GM18868 (cell line): ENCODE measurements around the gene ANKRD23.

Experiments
- ATAC-seq: cut with Tn5 transposase; IDR thresholded peaks from one replicate; pipeline ENCODE4 v1.9.1; 2021; ENCODE audit warnings: mild to moderate bottlenecking, moderate library complexity; ENCODE audit not compliant: unreplicated experiment

Gene ANKRD23

DNA sequence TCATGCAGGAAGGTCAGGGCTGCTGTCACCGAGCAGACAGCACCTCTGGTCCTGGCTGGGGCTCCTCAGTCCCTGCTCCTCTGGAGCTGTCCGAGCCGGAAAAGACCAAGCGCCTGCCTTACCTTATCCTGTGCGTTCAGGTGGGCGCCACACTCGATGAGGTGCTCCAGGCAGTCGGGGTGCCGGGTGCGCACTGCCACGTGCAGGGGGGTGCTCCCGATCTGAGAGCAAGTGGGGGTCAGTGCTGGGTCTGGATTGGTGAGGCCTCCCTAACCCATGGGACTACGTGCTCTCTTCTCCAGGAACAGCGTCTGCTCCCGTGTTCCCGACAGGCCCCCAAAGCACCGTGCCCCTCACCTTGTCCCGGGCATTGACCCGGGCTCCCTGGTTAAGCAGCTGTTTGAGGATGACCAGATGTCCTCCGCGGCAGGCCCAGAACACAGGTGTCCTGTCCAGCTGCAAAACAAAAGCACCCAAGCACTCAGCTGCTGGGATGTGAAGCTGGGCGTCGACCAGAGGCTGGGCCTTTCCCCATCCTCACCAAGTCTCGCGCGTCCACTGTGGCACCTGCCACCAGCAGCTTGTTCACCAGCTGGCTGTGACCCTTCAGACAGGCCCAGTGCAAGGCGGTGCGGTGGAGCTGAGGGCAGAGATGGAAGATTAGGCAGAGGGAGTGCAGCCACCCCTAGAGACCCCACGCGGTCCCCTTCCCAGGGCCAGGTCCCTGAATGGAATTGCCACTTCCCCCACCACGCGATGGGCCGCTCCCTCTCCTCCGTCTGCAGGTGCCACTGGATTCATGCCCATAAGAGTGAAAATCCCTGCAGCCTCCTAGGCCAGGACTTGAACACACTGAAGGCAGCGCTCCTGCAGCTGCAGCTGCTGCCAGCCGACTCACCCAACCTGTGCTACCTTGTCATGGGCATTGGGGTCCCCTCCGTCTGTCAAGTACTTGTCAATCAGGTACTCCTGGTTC is 3.7 kb downstream of the ANKRD23 start:
- no peak for ATAC-seq

DNA sequence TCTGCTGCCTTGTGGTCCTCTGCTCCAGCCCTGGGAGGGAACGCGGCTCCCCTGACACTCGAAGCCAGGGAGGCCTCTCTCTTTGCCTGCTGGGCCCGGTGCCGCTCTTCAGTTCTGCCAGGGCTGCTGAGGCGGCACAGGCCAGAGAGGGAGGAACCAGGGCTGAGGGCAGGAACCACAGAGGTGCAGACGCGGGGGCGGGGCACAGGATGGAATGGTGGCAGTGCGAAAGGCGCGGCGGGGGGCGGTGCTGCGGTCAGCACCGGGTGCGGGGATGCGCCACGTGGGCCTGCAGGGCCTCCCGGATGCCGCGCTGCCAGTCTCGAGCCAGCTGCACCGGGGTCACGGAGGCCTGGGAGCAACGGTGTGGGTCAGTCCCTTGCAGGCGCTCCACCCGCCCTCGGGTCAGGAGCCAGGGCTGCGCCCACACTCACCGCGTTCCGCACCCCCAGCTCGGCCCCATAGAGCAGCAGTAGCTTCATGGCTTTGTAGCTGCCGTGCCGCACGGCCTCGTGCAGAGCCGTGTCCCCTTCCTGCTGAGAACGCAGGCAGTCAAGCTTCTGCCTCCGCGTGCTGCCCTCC is 4.4 kb downstream of the ANKRD23 start:
- peak; percentile 70 for ATAC-seq

GRCh38 chr2:96838345-96839292 is 5.2 kb downstream of the ANKRD23 start:
- no peak for ATAC-seq

GRCh38 chr2:96837575-96837974 is 6.2 kb downstream of the ANKRD23 start:
- ATAC-seq: no peak

DNA sequence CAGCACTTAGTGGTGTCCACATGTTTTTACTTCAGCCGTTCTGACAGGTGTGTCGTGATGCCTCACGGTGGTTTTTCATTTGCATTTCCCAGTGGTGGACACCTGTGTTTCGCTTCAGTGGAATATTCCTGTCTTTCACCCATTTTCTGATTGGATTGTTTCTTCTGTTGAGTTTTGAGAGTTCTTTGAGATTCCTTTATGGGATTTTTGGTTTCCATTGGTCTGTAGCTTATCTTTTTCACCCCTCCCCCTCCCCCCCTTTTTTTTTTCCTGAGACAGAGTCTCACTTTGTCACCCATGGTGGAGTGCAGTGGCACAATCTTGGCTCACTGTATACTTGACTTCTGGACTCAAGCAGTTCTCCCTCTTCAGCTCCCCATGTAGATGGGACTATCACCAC is 8.0 kb downstream of the ANKRD23 start:
- ATAC-seq: no peak

- no peak for ATAC-seq
Measured at GRCh38 chr2:96832754-96833507, 10.9 kb downstream of the ANKRD23 start.

GRCh38 chr2:96832408-96832753 is 11.4 kb downstream of the ANKRD23 start:
- ATAC-seq: no peak

DNA sequence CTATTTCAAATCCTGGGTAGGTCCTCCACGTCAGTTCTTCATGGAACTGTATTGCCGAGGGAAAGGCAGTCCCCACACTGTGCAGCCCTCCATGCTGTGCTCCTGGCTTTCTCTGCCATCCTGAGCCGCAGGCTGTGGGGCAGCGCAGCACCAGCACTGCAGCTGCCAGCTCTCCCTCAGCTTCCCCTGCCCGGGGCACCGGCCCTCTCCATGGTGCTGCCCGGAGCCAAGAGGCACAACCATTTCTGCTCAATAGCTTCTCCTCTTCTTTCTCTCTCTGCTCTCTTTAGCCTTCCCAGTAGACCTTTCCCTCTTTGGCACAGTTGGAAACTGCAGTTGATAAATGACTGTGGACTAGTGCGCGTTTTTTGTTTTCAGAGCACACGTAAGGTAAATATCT is 12.1 kb downstream of the ANKRD23 start:
- ATAC-seq: no peak

DNA sequence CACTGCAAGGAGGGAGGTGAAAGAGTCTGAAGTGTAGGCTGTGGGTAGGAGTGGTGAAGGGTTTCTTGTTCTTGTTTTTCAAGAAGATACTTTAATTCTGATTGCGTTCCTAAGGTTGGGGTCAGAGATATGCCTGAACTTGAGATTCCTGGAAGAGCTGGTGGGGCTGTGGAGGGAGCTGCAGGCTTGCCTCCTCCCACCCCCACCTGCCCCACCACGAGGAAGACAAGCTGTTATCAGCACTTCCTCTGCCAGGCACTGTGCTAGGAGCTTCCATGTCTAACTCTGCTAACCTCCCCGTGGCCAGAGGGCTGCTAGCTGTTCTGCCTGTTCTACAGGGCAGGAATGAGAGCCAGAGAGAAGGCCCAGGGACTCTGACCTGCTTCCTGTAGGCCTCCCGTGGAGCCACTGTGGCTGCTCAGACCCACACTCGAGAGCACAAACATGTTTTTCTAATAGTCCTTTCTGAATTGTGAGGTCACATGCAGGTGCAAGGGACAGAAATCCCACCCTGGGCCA is 13.7 kb downstream of the ANKRD23 start:
- ATAC-seq: no peak

- no peak for ATAC-seq
Measured at GRCh38 chr2:96828874-96829273, 14.9 kb downstream of the ANKRD23 start.

- ATAC-seq: no peak
Measured at GRCh38 chr2:96828436-96828835, 15.4 kb downstream of the ANKRD23 start.

DNA sequence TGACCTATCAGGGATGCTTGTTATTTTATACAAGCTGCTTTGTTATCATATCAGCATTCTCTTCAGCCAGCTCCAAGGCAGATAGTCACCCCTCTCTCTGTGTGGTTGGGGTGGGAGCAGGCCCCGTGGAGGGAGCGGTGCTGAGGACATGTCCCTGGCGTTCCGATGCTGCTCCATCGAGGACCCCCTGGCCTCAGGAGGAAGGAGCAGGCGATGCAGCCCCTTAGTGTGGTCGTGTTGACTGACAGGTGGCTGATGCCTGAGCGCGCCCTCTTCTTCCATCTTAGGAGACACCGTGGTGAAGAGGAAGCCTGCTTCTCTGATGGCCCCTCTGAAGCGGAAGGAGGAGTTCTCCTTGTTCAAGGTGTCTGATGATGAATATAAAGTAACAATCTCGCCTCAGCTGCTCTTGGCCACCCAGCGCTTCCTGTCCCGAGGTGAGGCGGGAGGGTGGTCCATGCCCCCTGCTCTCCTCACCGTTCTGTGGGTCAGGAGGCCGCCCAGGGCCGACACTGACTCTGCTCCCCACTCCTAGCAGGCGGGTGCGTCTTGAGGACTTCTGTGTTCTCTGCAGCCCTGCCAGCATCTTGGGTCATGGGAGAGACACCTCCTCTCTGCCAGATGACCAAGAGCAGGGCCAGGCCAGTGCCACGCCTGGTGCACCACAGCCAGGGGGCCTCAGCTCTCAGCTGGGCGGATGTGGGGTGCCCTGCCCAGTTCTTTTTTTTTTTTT is 17.1 kb downstream of the ANKRD23 start:
- no peak for ATAC-seq

DNA sequence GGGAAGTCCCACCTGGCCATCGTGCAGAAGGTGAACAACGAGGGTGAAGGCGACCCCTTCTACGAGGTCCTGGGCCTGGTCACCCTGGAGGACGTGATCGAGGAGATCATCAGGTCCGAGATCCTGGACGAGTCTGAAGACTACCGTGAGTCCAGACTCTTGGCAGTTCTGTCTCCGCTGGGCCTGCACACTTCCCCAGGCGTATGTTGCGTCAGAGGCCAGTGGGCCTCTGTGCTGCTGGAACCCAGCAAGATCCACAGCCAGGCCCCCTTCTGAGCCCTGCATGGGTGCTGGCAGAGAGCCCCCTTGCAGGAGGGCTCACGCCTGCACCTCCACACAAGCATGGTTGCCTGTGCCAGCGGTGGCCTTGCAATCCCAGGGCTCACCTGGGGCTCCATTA is 18.8 kb downstream of the ANKRD23 start:
- ATAC-seq: no peak

DNA sequence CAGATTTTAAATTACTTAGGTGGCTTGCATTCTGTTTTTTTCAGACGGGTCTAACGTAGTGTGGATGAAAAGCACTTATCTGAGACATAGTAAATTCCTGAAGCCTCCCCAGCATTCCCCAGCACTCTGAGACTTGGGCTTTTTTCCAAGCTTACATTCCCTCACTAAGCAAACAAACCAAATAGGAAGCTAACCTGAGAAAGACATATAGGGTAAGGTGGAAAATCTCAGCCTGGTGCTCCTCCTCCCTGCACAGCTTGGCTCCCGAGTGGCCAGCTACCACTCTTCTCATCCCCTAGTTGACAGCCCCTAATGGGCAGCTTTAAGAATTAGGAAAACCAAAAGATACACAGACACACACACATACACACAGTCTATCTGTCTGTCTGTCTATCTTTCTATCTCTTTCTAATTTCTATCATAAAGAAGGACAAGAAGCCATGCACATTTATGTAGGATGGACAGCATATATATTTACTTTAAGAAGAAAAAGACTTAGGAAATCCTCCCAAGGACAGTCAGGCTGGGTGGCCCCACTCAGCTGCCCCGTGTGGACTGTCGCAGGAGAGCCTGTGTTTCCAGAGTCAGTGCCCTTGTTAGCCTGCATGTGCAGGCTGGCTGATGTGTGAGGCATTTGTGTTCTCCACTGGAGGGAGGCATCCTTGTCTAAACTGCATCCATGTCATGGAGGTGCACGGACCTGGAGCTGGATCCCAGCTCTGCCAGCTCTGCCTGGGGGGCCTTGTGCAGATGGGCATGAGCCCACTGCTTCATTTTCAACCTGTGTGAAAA is 19.5 kb downstream of the ANKRD23 start:
- ATAC-seq: no peak

DNA sequence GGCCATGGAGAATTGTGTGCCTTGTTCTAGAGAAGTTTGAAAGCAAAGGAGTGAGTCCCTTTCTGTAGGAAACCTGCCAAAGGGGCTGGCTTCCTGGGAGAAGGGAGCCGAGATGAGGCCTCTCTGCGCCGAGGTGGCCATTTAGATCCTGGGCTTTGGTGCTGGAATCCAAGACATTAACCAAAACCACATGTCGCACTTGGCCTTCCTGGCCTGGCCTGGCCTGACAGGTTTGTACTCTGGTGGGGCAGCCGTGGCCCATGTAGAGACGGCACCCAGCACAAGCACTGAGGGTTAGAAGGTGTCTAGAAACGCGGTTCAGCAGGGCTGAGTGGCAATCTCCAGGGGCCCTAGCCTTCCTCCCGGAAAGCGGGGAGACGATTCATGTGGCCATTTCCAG is 20.6 kb downstream of the ANKRD23 start:
- no peak for ATAC-seq

GRCh38 chr2:96822786-96823185 is 21.0 kb downstream of the ANKRD23 start:
- ATAC-seq: no peak

GRCh38 chr2:96821113-96821675 is 22.6 kb downstream of the ANKRD23 start:
- no peak for ATAC-seq

- no peak for ATAC-seq
Measured at GRCh38 chr2:96819876-96820511, 23.8 kb downstream of the ANKRD23 start.
